ENCODE results near the gene RALGAPA2.

DNA sequence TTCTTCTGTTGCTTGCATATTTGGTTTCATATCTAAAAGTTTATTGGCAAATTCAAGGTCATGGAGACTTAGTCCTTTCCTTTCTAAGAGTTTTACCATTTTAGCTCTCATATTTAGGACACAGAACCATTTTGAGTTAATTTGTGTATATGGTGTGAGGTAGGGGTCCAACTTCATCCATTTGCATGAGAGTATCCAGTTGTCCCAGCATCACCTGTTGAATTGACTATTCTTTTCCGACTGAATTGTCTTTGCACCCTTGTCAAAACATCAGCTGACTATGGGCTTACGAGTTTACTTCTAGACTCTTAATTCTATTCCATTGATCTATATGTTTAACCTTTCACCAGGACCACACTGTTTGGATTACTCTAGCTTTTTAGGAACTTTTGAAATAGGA, 157.5 kb downstream of the RALGAPA2 start:
- TF ChIP-seq OVOL2 (CRISPR knock-in tag; IDR thresholded peaks at IDR 0.05; ENCODE audit: borderline replicate concordance) (no peak), FOXP1 (CRISPR knock-in tag; IDR thresholded peaks at IDR 0.05; ENCODE audit: borderline replicate concordance) (no peak), RELA (CRISPR knock-in tag; IDR thresholded peaks at IDR 0.05; ENCODE audit: borderline replicate concordance) (no peak)
- TF ChIP-seq, protein P1, sequence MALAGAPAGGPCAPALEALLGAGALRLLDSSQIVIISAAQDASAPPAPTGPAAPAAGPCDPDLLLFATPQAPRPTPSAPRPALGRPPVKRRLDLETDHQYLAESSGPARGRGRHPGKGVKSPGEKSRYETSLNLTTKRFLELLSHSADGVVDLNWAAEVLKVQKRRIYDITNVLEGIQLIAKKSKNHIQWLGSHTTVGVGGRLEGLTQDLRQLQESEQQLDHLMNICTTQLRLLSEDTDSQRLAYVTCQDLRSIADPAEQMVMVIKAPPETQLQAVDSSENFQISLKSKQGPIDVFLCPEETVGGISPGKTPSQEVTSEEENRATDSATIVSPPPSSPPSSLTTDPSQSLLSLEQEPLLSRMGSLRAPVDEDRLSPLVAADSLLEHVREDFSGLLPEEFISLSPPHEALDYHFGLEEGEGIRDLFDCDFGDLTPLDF (CRISPR knock-in tag; IDR thresholded peaks at IDR 0.05), result no peak
